Measurements from ENCODE around the gene DCANP1. TPM values are rescaled to one million over a fixed set of nuclear protein-coding genes. Genes with fewer than 3 reads are reported as not detected.

Gene DCANP1
- total RNA-seq, 1 donor from 2014 or later, result not detected

- DNase-seq (no peak), ATAC-seq (ENCODE audit: low read depth) (no peak)
- intact Hi-C loops (cut with micrococcal nuclease), result no loop called here
- Mint-ChIP-seq H3K36me3 (ENCODE audit: low read depth) (no peaks in the 10 kb centered on the region), H3K27me3 (peaks cover 26% of the 10 kb centered on the region), H3K27ac (no peak overlapping the region), H3K4me1 (no peaks in the 10 kb centered on the region), H3K4me3 (no peak overlapping the region), H3K9me3 (no peaks in the 10 kb centered on the region)
- ChIA-PET POLR2A (no interaction called here), CTCF (no interaction called here)
- TF ChIP-seq CTCF (IDR thresholded peaks at IDR 0.05), result no peak
These were observed 24.6 kb upstream of the DCANP1 start for GRCh38 chr5:135471726-135472125.

- no peaks in the 10 kb centered on the region for H3K9me3 Mint-ChIP-seq
- peaks cover 6% of the 10 kb centered on the region for H3K4me1 Mint-ChIP-seq
- DNase-seq (no peak), ATAC-seq (ENCODE audit: low read depth) (no peak)
- POLR2A ChIA-PET, result no interaction called here
- TF ChIP-seq CTCF (IDR thresholded peaks at IDR 0.05), result no peak
- no peaks in the 10 kb centered on the region for H3K36me3 Mint-ChIP-seq (ENCODE audit: low read depth)
- peaks cover 33% of the 10 kb centered on the region for H3K27me3 Mint-ChIP-seq
- intact Hi-C loops (cut with micrococcal nuclease), result no loop called here
- H3K27ac Mint-ChIP-seq, result no peak overlapping the region
- CTCF ChIA-PET, result interaction anchor here (1.0 kb wide), 1 partner anchor 96 kb away, joined by 3 read pairs; no protein-coding TSS in a partner anchor
- no peak overlapping the region for H3K4me3 Mint-ChIP-seq
These were observed 22.8 kb upstream of the DCANP1 start for GRCh38 chr5:135469911-135470310.

- POLR2A ChIA-PET, result no interaction called here
- CTCF ChIA-PET, result no interaction called here
- ATAC-seq (ENCODE audit: low read depth) (no peak), DNase-seq (no peak)
- Mint-ChIP-seq H3K27ac (no peak overlapping the region), H3K9me3 (no peaks in the 10 kb centered on the region), H3K36me3 (ENCODE audit: low read depth) (no peaks in the 10 kb centered on the region), H3K4me1 (peaks cover 6% of the 10 kb centered on the region), H3K27me3 (peaks cover 37% of the 10 kb centered on the region), H3K4me3 (no peak overlapping the region)
- intact Hi-C loops (cut with micrococcal nuclease), result no loop called here
- TF ChIP-seq CTCF (IDR thresholded peaks at IDR 0.05), result no peak
These were observed 21.4 kb upstream of the DCANP1 start for GRCh38 chr5:135468541-135468940.

GRCh38 chr5:135467871-135468485, 20.8 kb upstream of the DCANP1 start:
- Mint-ChIP-seq H3K27ac (no peak overlapping the region), H3K4me3 (no peak overlapping the region), H3K36me3 (ENCODE audit: low read depth) (no peaks in the 10 kb centered on the region), H3K9me3 (no peaks in the 10 kb centered on the region), H3K27me3 (peaks cover 35% of the 10 kb centered on the region), H3K4me1 (peaks cover 6% of the 10 kb centered on the region)
- intact Hi-C loops (cut with micrococcal nuclease), result no loop called here
- no peak for ATAC-seq (ENCODE audit: low read depth)
- no peak for TF ChIP-seq CTCF (IDR thresholded peaks at IDR 0.05)
- DNase-seq, result no peak
- ChIA-PET CTCF (interaction anchor here (3.9 kb wide), 1 partner anchor 99 kb away, joined by 40 read pairs; no protein-coding TSS in a partner anchor), POLR2A (no interaction called here)

GRCh38 chr5:135467051-135467625, 20.0 kb upstream of the DCANP1 start:
- H3K36me3 Mint-ChIP-seq (ENCODE audit: low read depth), result no peaks in the 10 kb centered on the region

More at GRCh38 chr5:135467051-135467625, 20.0 kb upstream of the DCANP1 start:
- TF ChIP-seq CTCF (IDR thresholded peaks at IDR 0.05), result no peak
- H3K4me3 Mint-ChIP-seq, result no peak overlapping the region
- peaks cover 39% of the 10 kb centered on the region for H3K27me3 Mint-ChIP-seq
- peaks cover 6% of the 10 kb centered on the region for H3K4me1 Mint-ChIP-seq
- intact Hi-C loops (cut with micrococcal nuclease), result no loop called here
- CTCF ChIA-PET, result interaction anchor here (3.9 kb wide), 1 partner anchor 100 kb away, joined by 40 read pairs; no protein-coding TSS in a partner anchor
- no peaks in the 10 kb centered on the region for H3K9me3 Mint-ChIP-seq
- DNase-seq, result peak; percentile 3
- H3K27ac Mint-ChIP-seq, result no peak overlapping the region
- POLR2A ChIA-PET, result no interaction called here
- ATAC-seq (ENCODE audit: low read depth), result no peak

Measured in activated B cell treated with CpG ODN at 0.5 μM for 24 hours (primary cell).